Measurements from ENCODE around the gene GRM8. TPM values are rescaled to one million over a fixed set of nuclear protein-coding genes. Genes with fewer than 3 reads are reported as not detected.
A peak's percentile ranks its signal among the peaks of the same experiment; 100 is the strongest.

GRM8 gene
- total and polyA plus RNA-seq, 2 donors from 2014 or later = 3.2 TPM; not detected in 1

DNA sequence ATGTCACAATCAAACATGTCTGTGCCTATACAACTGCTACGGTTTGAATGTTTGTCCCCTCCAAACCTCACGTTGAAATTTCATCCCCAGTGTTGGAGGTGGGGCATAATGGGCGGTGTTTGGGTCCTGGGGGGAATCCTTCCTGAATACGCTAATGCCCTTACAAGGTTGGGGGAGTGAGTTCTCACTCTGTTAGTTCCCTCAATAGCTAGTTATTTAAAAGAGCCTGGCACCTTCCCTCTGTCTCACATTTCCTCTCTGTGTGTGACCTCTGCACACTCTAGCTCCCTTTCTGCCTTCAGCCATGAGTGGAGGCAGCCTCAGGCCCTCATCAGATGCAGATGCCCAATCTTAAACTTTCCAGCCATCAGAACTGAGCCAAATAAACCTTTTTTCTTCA lies 129.5 kb downstream of the GRM8 start:
- Histone ChIP-seq H3K9me3 (ENCODE audit: control insufficient read depth in 2 of 3, insufficient read depth in 1 of 3, low read length in 3 of 3) (no peaks in the 10 kb centered on the region), H3K9ac (ENCODE audit: low read length in 3 of 3) (no peak overlapping the region), H3K4me1 (ENCODE audit: control insufficient read depth in 2 of 3, insufficient read depth in 2 of 3, low read depth in 1 of 3, low read length in 3 of 3) (no peaks in the 10 kb centered on the region), H3K36me3 (ENCODE audit: control insufficient read depth in 2 of 3, insufficient read depth in 3 of 3, low read length in 3 of 3) (no peaks in the 10 kb centered on the region), H3K4me3 (ENCODE audit: low read length in 3 of 3) (no peak overlapping the region), H3K27me3 (ENCODE audit: control insufficient read depth, insufficient read depth, low read length) (no peaks in the 10 kb centered on the region), H3K27ac (ENCODE audit: low read depth in 2 of 2, low read length in 2 of 2) (no peak overlapping the region)
- no peak for FAIRE-seq
- TF ChIP-seq, protein P1, sequence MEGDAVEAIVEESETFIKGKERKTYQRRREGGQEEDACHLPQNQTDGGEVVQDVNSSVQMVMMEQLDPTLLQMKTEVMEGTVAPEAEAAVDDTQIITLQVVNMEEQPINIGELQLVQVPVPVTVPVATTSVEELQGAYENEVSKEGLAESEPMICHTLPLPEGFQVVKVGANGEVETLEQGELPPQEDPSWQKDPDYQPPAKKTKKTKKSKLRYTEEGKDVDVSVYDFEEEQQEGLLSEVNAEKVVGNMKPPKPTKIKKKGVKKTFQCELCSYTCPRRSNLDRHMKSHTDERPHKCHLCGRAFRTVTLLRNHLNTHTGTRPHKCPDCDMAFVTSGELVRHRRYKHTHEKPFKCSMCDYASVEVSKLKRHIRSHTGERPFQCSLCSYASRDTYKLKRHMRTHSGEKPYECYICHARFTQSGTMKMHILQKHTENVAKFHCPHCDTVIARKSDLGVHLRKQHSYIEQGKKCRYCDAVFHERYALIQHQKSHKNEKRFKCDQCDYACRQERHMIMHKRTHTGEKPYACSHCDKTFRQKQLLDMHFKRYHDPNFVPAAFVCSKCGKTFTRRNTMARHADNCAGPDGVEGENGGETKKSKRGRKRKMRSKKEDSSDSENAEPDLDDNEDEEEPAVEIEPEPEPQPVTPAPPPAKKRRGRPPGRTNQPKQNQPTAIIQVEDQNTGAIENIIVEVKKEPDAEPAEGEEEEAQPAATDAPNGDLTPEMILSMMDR (IDR thresholded peaks at IDR 0.05; ENCODE audit: borderline replicate concordance, extremely low read depth, insufficient read depth) = no peak
- no peak for DNase-seq
- intact Hi-C loops (cut with DNase I) = no loop called here

DNA sequence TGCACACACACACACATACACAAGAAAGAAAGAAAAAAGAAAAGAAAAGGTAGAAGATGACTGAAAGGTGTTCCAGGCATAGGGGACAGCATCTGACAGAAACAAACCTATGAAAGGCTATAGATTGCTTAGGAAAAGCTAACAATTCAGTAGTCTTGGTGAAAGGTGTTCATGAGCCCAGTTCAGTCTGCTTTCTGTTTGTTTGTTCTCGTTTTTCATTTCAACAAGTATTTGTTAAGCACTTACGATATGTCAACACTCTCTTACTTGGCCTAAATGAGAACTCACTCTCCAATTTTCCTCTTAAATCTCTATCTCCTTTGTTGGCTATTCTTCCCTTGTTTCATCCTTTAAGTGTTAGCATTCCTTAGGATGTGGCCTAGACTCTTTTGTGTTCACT lies 133.2 kb downstream of the GRM8 start:
- FAIRE-seq = no peak
- intact Hi-C loops (cut with DNase I) = no loop called here
- H3K36me3 ChIP-seq (ENCODE audit: control insufficient read depth in 2 of 3, insufficient read depth in 3 of 3, low read length in 3 of 3) = no peaks in the 10 kb centered on the region
- no peak overlapping the region for H3K4me3 ChIP-seq (ENCODE audit: low read length in 3 of 3)
- H3K27me3 ChIP-seq (ENCODE audit: control insufficient read depth, insufficient read depth, low read length) = no peaks in the 10 kb centered on the region
- no peaks in the 10 kb centered on the region for H3K9me3 ChIP-seq (ENCODE audit: control insufficient read depth in 2 of 3, insufficient read depth in 1 of 3, low read length in 3 of 3)
- no peak overlapping the region for H3K9ac ChIP-seq (ENCODE audit: low read length in 3 of 3)
- H3K27ac ChIP-seq (ENCODE audit: low read depth in 2 of 2, low read length in 2 of 2) = no peak overlapping the region
- TF ChIP-seq, protein P1 (IDR thresholded peaks at IDR 0.05; ENCODE audit: borderline replicate concordance, extremely low read depth, insufficient read depth) = no peak
- DNase-seq = no peak
- H3K4me1 ChIP-seq (ENCODE audit: control insufficient read depth in 2 of 3, insufficient read depth in 2 of 3, low read depth in 1 of 3, low read length in 3 of 3) = no peaks in the 10 kb centered on the region

DNA sequence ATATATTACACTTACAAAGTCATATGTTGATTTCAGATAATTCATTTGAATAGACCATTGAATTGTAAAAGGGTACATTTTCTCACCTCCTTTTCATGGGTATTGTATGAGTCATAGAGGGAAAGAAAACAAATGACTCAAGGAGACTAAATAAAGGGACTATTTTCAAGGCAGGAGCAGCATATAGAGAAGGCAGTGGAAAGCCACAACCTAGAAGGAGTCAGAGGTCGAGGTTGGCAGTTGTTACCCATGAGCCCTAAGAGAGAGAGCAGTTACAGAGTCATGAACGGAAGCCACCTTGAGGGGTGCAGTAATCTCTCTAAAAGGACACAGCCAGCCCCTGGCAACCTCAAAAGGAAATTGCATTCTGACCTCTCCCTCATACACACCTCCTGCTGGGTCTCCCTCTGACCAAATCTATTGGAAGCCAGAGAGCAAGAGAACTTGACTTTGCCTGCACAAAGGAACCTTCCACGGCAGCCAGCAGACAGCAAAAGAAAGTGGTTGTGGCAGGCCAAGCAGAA lies 137.9 kb downstream of the GRM8 start:
- TF ChIP-seq, protein P1 (IDR thresholded peaks at IDR 0.05; ENCODE audit: borderline replicate concordance, extremely low read depth, insufficient read depth) = no peak
- Histone ChIP-seq H3K9me3 (ENCODE audit: control insufficient read depth in 2 of 3, insufficient read depth in 1 of 3, low read length in 3 of 3) (no peaks in the 10 kb centered on the region), H3K4me3 (ENCODE audit: low read length in 3 of 3) (no peak overlapping the region), H3K27ac (ENCODE audit: low read depth in 2 of 2, low read length in 2 of 2) (no peak overlapping the region), H3K36me3 (ENCODE audit: control insufficient read depth in 2 of 3, insufficient read depth in 3 of 3, low read length in 3 of 3) (no peaks in the 10 kb centered on the region), H3K27me3 (ENCODE audit: control insufficient read depth, insufficient read depth, low read length) (no peaks in the 10 kb centered on the region), H3K9ac (ENCODE audit: low read length in 3 of 3) (no peak overlapping the region), H3K4me1 (ENCODE audit: control insufficient read depth in 2 of 3, insufficient read depth in 2 of 3, low read depth in 1 of 3, low read length in 3 of 3) (no peaks in the 10 kb centered on the region)
- FAIRE-seq = no peak
- DNase-seq = no peak
- intact Hi-C loops (cut with DNase I) = no loop called here

DNA sequence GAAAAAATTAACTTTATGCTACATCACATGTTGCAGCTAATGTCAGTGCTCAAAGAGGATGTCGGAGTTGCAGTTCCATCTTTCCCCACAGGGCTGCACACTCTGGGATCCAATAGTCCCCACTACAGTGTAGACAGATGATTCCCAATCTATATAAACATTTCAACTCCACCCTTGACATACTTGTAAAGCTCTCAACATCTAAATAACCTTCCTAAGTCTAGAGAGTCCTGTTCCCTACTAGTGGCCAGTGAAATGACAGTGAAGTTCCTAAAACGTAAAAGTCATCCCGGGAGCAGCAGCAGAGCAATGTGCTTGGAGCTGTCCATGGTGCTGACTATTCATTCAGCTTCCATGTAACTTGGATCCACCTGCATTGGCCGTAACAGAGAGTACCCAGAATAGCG lies 145.1 kb downstream of the GRM8 start:
- DNase-seq = peak in 4 of 5 donors; percentile 60 to 91 (median 82)
- FAIRE-seq = no peak

More for the DNA sequence above, 145.1 kb downstream of the GRM8 start:
- no peaks in the 10 kb centered on the region for H3K27me3 ChIP-seq (ENCODE audit: control insufficient read depth, insufficient read depth, low read length)
- TF ChIP-seq, protein P1 (IDR thresholded peaks at IDR 0.05; ENCODE audit: borderline replicate concordance, extremely low read depth, insufficient read depth) = peak; percentile 34
- intact Hi-C loops (cut with DNase I) = no loop called here
- H3K4me3 ChIP-seq (ENCODE audit: low read length in 3 of 3) = no peak overlapping the region
- no peak overlapping the region for H3K27ac ChIP-seq (ENCODE audit: low read depth in 2 of 2, low read length in 2 of 2)
- H3K4me1 ChIP-seq (ENCODE audit: control insufficient read depth in 2 of 3, insufficient read depth in 2 of 3, low read depth in 1 of 3, low read length in 3 of 3) = no peaks in the 10 kb centered on the region
- no peak overlapping the region for H3K9ac ChIP-seq (ENCODE audit: low read length in 3 of 3)
- no peaks in the 10 kb centered on the region for H3K9me3 ChIP-seq (ENCODE audit: control insufficient read depth in 2 of 3, insufficient read depth in 1 of 3, low read length in 3 of 3)
- no peaks in the 10 kb centered on the region for H3K36me3 ChIP-seq (ENCODE audit: control insufficient read depth in 2 of 3, insufficient read depth in 3 of 3, low read length in 3 of 3)

Data from kidney (tissue), 14 donors.